Mucosa of rectum (tissue), 2 donors: ENCODE results near the gene NDC1.

Experiments used
- H3K27ac ChIP-seq, 2 donors: one replicate each; pipeline ENCODE4 v1.7.0; 2013; ENCODE audit warnings: inconsistent platforms in 2 of 2, low read depth in 2 of 2, low read length in 2 of 2
- H3K27me3 ChIP-seq, 2 donors: one replicate each; pipeline ENCODE4 v1.7.0; 2013; ENCODE audit warnings: low read length in 2 of 2; ENCODE audit not compliant: control insufficient read depth in 2 of 2, insufficient read depth in 2 of 2
- H3K36me3 ChIP-seq, 2 donors: one replicate each; pipeline ENCODE4 v1.7.0; 2013; ENCODE audit warnings: low read length in 2 of 2; ENCODE audit not compliant: control insufficient read depth in 2 of 2, insufficient read depth in 2 of 2
- H3K4me1 ChIP-seq, 2 donors: one replicate each; pipeline ENCODE4 v1.7.0; 2013; ENCODE audit warnings: low read length in 2 of 2, mild to moderate bottlenecking in 1 of 2; ENCODE audit not compliant: control insufficient read depth in 2 of 2, insufficient read depth in 2 of 2
- H3K4me3 ChIP-seq, 2 donors: one replicate each; pipeline ENCODE4 v1.7.0; 2013; ENCODE audit warnings: low read length in 2 of 2
- H3K9ac ChIP-seq, 2 donors: one replicate each; pipeline ENCODE4 v1.7.0; 2013; ENCODE audit warnings: low read length in 2 of 2, low read depth in 1 of 2, mild to moderate bottlenecking in 1 of 2
- H3K9me3 ChIP-seq, 2 donors: one replicate each; pipeline ENCODE4 v1.7.0; 2013; ENCODE audit warnings: low read length in 2 of 2; ENCODE audit not compliant: control insufficient read depth in 2 of 2
- donor health status: healthy.
- donor health status: Normal muscosa, but diverticular disease.

Gene NDC1

GRCh38 chr1:53752281-53752680, 85.8 kb downstream of the NDC1 start:
- H3K4me1 ChIP-seq = no peaks in the 10 kb centered on the region
- no peak overlapping the region for H3K9ac ChIP-seq
- H3K9me3 ChIP-seq = no peaks in the 10 kb centered on the region
- H3K27ac ChIP-seq = no peak overlapping the region
- H3K4me3 ChIP-seq = no peak overlapping the region
- no peaks in the 10 kb centered on the region for H3K27me3 ChIP-seq
- H3K36me3 ChIP-seq = no peaks in the 10 kb centered on the region

DNA sequence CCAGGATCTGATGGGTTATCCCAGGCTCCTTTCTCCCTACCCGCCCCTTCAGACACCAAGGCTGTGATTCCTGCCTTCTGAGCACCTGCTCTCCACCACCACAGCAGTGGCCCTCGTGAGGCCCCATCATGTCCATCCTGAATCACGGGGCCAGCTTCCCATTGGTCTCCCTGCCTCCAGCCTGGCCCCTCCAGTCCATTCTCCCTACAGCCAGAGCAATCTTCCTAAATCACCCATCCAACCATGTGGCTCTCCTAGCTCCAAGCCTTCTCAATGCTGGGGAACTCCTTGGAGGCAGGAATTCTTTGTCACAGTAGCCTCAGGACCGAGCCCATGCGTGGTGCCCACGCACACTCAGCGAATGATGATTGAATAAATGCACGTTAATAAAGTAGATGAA, 90.3 kb downstream of the NDC1 start:
- Histone ChIP-seq H3K4me3 (no peak overlapping the region), H3K9me3 (no peaks in the 10 kb centered on the region), H3K9ac (no peak overlapping the region), H3K4me1 (no peaks in the 10 kb centered on the region), H3K27ac (no peak overlapping the region), H3K36me3 (no peaks in the 10 kb centered on the region), H3K27me3 (peaks cover 0 to 6% of the 10 kb centered on the region in 2 donors)

DNA sequence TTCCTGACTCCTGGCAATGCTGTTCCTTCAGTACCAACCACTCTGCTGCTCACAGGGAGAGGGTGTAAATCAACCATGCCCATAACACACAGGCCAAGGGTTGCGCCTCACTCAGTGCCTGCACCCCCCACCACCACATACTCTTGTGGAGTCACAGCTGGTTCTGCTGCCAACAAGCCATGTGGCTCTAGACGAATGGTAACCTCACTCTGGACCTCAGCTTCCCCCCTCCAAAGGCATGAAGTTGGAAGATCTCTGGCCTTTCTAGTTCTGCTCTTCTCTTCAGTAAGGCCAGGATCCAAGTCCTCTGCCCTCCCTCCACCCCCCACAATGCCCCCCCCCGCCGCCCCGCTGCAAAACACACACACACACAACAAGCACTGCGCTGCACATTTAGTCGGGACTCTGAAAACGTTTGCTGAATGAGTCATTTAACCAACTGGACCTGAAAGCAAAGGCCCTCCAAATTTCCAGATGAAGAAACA, 97.4 kb downstream of the NDC1 start:
- Histone ChIP-seq H3K4me3 (no peak overlapping the region), H3K9me3 (no peaks in the 10 kb centered on the region), H3K4me1 (peaks cover 4 to 6% of the 10 kb centered on the region in 2 donors), H3K9ac (no peak overlapping the region), H3K27me3 (peaks cover 29 to 31% of the 10 kb centered on the region in 2 donors), H3K27ac (no peak overlapping the region), H3K36me3 (no peaks in the 10 kb centered on the region)

GRCh38 chr1:53739109-53739681, 98.9 kb downstream of the NDC1 start, which contains the start of gene GLIS1:
TSS of gene GLIS1 (minus strand) at chr1:53739164. CDS start at chr1:53738064, 1,100 bp downstream.
- H3K27ac ChIP-seq = no peak within 1 kb of the TSS
- H3K27me3 ChIP-seq = peaks cover 34 to 40% of the 10 kb centered on the region in 2 donors

GRCh38 chr1:53738205-53739108, 99.6 kb downstream of the NDC1 start:
- H3K4me3 ChIP-seq = peak overlapping the region; percentile 62 to 63
- H3K27ac ChIP-seq = no peak overlapping the region
- no peaks in the 10 kb centered on the region for H3K9me3 ChIP-seq
- peak overlapping the region in 1 of 2 donors; percentile 39 for H3K9ac ChIP-seq
- H3K4me1 ChIP-seq = peaks cover 4 to 6% of the 10 kb centered on the region in 2 donors
- peaks cover 34 to 40% of the 10 kb centered on the region in 2 donors for H3K27me3 ChIP-seq
- no peaks in the 10 kb centered on the region for H3K36me3 ChIP-seq

More at GRCh38 chr1:53739109-53739681, 98.9 kb downstream of the NDC1 start, which contains the start of gene GLIS1:
- H3K9ac ChIP-seq = peak within 1 kb of the TSS; percentile 14 to 44
- peak within 1 kb of the TSS; percentile 63 to 70 for H3K4me3 ChIP-seq
- no peaks in the 10 kb centered on the region for H3K36me3 ChIP-seq
- H3K9me3 ChIP-seq = no peaks in the 10 kb centered on the region
- H3K4me1 ChIP-seq = peaks cover 4 to 6% of the 10 kb centered on the region in 2 donors

GRCh38 chr1:53737648-53738204, 100.4 kb downstream of the NDC1 start:
- H3K36me3 ChIP-seq = no peaks in the 10 kb centered on the region
- H3K27me3 ChIP-seq = peaks cover 34 to 40% of the 10 kb centered on the region in 2 donors
- no peak overlapping the region for H3K9ac ChIP-seq
- H3K9me3 ChIP-seq = no peaks in the 10 kb centered on the region
- H3K4me3 ChIP-seq = peak overlapping the region; percentile 62 to 63
- H3K4me1 ChIP-seq = peaks cover 4 to 6% of the 10 kb centered on the region in 2 donors
- H3K27ac ChIP-seq = no peak overlapping the region

- H3K9me3 ChIP-seq = no peaks in the 10 kb centered on the region
- H3K9ac ChIP-seq = no peak overlapping the region
- no peak overlapping the region for H3K27ac ChIP-seq
- no peaks in the 10 kb centered on the region for H3K36me3 ChIP-seq
- peaks cover 4 to 6% of the 10 kb centered on the region in 2 donors for H3K4me1 ChIP-seq
- no peak overlapping the region for H3K4me3 ChIP-seq
- peaks cover 33 to 37% of the 10 kb centered on the region in 2 donors for H3K27me3 ChIP-seq
These were observed 101.8 kb downstream of the NDC1 start for GRCh38 chr1:53736290-53736689.

GRCh38 chr1:53735681-53736080, 102.4 kb downstream of the NDC1 start:
- Histone ChIP-seq H3K9me3 (no peaks in the 10 kb centered on the region), H3K27ac (peak overlapping the region in 1 of 2 donors; percentile 9), H3K36me3 (no peaks in the 10 kb centered on the region), H3K4me3 (no peak overlapping the region), H3K4me1 (peaks cover 4 to 6% of the 10 kb centered on the region in 2 donors), H3K9ac (no peak overlapping the region), H3K27me3 (peaks cover 28 to 40% of the 10 kb centered on the region in 2 donors)

DNA sequence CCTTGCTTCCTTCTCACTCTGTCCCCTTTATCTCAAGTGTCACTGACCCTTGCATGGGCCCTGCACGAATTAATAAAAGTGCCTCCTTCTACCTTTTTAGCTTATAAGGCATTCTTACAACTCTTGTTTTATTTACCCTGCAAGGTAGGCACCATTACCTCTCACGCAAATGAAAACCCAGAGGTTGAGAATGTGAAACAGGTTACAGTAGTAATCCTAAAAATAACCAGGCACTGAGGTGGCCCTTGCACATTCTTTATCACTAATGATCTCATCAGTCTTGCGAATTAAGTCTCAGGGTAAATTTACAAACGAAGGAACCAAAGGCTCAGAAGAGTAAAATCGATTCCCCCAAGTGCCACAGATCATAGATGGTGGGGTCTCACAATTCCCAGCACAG, 102.8 kb downstream of the NDC1 start:
- Histone ChIP-seq H3K9me3 (no peaks in the 10 kb centered on the region), H3K36me3 (no peaks in the 10 kb centered on the region), H3K27ac (peak overlapping the region; percentile 32 to 56), H3K27me3 (peaks cover 28 to 36% of the 10 kb centered on the region in 2 donors), H3K4me1 (peaks cover 4 to 6% of the 10 kb centered on the region in 2 donors), H3K9ac (no peak overlapping the region), H3K4me3 (no peak overlapping the region)
